C1 segment of cervical spinal cord (tissue), 14 donors: Measurements from ENCODE around the gene HMMR.
"Not testable (repeated sequence)": the region's sequence is repeated elsewhere in the genome, so short reads cannot be mapped to it uniquely, and the experiment has no call there.

Experiments
- DNase-seq, 14 donors: peaks; one replicate each; lab custom pipeline; 2025; lab: John Stamatoyannopoulos, UW

Gene HMMR, protein sequence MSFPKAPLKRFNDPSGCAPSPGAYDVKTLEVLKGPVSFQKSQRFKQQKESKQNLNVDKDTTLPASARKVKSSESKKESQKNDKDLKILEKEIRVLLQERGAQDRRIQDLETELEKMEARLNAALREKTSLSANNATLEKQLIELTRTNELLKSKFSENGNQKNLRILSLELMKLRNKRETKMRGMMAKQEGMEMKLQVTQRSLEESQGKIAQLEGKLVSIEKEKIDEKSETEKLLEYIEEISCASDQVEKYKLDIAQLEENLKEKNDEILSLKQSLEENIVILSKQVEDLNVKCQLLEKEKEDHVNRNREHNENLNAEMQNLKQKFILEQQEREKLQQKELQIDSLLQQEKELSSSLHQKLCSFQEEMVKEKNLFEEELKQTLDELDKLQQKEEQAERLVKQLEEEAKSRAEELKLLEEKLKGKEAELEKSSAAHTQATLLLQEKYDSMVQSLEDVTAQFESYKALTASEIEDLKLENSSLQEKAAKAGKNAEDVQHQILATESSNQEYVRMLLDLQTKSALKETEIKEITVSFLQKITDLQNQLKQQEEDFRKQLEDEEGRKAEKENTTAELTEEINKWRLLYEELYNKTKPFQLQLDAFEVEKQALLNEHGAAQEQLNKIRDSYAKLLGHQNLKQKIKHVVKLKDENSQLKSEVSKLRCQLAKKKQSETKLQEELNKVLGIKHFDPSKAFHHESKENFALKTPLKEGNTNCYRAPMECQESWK

DNA sequence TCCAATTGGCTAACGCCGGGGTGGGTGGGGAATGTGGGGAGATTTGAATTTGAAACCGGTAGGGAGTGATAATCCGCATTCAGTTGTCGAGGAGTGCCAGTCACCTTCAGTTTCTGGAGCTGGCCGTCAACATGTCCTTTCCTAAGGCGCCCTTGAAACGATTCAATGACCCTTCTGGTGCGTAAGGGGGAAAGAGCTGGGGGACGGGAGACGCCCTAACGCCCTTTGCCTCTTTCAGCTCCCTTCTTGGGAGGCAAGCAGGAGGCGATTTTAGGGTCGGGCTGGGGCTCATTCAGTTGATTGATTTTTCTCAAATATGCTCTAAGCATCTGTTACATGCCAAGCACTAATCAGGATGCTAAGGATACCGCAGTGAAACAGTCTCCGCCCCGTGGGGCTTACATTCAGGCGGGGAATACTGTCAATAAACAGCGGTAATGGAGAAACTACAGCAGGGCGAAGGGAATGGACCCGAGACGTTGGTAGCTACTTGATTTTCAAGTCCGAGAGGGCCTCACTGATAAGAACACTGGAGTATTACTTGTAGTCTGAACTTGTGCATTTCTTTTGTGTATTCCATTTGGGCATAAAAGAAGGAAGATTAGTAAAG lies at the start of gene HMMR:
HMMR (plus strand) TSS at position 71 of the 610 bp plus-strand sequence; CDS start at position 132, 61 bp downstream.
- peak in 1 of 14 donors; percentile 55 for DNase-seq

DNA sequence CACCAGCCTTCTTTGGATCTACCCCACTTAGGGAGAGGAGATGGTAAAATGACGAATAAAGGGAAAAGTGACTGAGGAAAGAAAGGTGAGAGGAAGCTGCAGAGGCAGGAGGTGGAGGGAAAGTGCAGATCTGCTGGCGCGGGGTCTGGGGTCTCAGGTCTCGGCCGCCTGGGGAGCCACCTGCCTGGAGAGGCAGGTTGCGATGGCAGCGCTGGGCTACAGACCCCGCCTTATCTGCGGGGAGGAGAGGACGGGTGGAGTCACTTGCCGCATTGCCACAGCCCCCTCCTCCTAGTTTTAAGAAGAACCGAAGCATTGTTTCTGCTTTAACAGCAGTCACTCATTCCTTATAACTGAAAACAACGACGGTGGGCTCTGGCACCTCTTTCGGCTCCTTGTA lies 44.8 kb upstream of the HMMR start:
- not testable (repeated sequence) for DNase-seq

DNA sequence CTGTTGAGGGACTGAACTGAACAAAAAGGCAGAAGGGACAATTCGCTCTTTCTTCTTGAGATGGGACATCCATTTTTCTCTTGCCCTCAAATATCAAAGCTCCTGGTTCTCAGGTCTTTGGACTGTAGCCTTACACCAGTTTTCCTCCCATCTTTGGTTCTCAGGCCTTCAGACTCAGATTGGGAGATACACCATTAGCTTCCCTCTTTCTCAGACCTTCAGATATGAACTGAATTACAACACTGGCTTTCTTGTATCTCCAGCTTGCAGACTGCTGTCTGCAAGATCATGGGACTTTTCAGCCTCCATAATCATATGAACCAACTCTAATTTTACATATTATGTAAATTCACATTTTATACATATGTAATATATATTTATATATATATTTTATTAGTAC lies 35.6 kb upstream of the HMMR start:
- no peak for DNase-seq

DNA sequence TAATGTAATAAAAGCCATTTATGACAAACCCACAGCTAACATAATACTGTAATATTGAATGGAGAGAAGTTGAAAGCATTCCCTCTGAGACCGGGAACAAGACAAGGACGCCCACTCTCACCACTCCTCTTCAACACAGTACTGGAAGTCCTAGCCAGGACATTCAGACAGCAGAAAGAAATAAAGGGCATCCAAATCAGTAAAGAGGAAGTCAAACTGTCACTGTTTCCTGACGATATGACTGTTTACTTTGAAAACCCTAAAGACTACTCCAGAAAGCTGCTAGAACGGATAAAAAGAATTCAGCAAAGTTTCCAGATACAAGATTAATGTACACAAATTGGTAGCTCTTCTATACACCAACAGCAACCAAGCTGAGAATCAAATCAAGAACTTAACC lies 34.3 kb upstream of the HMMR start:
- not testable (repeated sequence) for DNase-seq

DNA sequence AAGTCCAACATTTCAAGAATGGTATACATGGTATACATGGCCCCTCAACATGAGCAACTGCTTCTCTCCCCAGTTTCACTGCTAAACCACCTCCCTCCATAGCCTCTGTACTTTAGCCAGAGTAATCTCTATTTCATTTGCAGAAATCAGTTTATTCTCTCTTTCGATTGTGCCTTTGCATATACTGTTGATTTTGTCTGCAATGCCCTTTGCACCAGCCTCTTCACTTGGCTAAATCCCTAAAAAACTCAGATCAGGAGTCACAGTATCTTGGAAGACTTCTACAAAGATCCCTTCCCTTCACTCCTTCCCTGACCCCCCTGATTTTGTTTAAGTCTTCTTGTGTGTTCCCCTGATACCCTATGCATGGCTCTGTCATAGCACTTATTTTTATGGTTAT lies 27.9 kb upstream of the HMMR start:
- DNase-seq, result no peak

DNA sequence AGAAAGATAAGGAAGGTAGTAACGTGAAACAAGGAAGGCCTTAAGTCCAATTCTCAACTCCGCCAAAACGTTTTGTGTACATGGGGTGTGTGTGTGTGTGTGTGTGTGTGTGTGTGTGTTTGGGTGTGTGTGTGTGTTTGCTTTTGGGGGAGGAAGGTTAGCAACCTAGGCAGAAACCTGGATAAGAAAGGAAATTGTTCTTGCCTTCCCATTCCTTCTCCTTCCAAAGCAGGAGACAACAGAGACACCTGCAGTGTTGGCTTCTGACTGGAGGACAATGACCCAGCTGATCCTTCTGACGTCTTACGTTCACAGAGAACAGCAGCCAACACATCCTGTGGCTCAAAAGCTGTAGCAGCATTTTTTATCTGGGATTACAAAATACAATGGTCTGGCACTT lies 27.2 kb upstream of the HMMR start:
- no peak for DNase-seq

DNA sequence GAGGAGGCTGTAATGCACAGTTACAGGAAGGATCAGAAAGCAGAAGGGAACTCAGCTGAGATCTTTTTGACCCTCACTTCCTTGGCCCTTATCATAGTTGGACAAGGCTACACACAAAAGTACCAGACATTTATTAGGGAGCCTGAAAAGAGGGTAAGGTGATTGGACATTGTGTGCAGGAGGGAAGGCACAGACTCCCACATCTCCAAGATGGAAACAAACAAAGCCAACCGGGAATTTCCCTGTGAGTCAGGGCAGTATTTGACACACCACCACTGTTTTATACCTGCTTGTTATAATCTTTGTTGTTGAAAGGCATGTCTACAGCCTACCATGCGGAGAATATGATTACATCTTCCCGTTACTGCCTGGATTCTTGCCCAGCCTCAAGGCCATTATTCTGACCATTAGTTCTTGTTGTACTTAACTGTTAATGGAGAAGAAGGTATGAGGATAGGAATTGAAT lies 26.0 kb upstream of the HMMR start:
- DNase-seq, result no peak

DNA sequence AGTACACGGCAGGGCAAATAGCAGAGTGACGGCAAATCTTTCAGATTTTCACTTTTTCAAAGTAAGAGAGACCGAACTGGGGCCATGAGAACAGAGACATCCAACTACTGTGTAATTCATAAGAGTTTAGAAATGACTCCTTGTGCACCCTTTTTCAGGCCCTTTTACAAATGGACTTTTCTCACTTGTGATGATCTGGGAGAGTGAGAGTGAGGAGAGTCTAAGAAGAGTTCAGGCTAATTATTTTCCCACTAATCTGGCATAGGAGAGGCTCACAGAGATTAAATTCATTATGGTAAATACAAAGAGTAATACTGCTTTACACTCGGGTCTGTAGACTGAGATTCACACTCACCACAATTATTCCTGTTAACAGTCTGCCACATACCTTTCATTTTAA lies 23.9 kb upstream of the HMMR start:
- no peak for DNase-seq

DNA sequence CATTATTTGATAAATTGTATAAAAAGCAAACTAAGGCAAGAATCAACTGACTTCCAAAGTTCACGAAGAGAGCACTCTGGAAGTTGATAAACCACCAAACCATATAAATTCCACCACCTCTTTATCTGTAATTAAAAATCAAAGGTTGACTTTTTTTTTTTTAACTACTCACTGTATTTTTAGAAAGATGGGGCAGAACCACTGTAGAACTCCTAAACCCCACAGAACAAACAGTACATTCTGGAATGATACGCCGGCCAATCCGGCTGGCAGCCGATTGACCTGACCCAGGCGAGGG lies 23.5 kb upstream of the HMMR start:
- DNase-seq, result no peak

DNA sequence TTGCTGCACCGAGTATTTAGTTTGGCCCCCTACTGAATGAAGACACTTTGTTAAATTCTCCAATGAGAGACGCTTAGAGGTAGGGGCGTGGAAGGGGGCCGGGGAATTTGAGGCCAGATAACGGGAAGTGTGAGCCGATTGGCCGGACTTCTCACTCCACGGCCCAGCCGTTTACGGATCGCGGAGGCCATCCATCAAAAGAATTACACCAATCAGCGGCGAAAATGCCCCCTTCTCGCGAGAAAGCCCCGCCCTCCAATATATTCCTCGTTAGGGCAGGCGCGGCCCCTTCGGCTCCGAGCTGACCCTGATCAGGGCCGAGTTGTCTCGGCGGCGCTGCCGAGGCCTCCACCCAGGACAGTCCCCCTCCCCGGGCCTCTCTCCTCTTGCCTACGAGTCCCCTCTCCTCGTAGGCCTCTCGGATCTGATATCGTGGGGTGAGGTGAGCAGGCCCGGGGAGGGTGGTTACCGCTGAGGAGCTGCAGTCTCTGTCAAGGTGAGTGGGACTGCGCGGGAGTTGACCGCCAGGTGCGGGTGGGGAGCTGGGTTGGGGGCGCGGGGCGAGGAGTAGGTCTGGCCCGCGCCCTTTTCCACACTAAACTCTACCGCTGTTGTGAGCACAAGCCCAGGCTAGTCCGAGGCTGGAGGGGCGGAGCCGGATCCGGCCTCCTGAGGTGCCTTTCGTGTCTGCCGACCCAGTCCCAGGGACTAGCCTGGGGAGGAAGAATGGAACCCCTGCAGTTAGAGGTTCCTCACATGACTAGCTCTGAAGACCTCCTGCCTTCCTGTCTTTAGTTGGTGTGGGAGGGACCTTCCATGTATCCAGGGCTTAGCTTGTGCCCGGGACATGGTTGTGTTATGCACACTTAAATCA lies 22.9 kb upstream of the HMMR start, which contains the start of gene CCNG1:
CCNG1 (plus strand) TSS at position 287 of the 874 bp plus-strand sequence. CDS start 1,662 bp downstream, outside the sequence.
- DNase-seq, result peak; percentile 37 to 96 (median 89)

DNA sequence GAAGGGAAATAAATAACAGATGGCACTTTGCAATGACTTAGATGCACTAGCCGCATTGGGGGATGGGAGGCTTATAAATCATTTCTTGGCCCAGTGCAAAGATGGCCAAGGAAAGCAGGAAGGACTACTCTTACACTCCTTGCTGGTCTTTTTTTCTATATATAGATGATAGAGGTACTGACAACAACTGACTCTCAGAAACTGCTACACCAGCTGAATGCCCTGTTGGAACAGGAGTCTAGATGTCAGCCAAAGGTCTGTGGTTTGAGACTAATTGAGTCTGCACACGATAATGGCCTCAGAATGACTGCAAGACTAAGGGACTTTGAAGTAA lies 21.4 kb upstream of the HMMR start:
- DNase-seq, result no peak

DNA sequence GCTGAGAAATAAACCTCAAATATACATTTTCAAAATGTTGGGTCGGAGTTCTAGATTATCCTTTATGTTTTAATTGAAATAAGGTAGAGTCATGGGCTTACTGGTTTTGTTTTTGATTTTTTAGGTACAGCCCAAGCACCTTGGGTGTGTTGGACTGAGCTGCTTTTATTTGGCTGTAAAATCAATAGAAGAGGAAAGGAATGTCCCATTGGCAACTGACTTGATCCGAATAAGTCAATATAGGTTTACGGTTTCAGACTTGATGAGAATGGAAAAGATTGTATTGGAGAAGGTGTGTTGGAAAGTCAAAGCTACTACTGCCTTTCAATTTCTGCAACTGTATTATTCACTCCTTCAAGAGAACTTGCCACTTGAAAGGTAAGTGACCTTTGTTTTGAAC lies 19.5 kb upstream of the HMMR start:
- DNase-seq, result no peak

DNA sequence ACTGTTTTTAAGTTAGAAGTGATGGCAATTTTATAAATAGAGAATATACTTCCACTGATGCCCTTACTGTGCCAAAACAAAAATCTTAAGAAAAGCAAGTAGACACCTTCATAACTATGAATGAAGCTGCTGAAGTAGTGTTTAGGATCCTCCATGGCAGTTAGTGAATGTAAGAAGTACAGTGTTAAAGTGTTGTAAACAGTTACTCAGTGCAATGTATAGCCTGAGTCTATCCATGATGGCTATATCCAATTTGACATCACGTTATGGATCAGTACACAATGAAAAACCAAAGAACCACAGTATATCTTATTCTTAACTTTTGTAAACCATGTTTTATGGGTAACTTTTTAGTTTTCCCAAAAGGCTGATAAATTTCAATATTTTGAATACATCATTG lies 15.9 kb upstream of the HMMR start:
- no peak for DNase-seq

DNA sequence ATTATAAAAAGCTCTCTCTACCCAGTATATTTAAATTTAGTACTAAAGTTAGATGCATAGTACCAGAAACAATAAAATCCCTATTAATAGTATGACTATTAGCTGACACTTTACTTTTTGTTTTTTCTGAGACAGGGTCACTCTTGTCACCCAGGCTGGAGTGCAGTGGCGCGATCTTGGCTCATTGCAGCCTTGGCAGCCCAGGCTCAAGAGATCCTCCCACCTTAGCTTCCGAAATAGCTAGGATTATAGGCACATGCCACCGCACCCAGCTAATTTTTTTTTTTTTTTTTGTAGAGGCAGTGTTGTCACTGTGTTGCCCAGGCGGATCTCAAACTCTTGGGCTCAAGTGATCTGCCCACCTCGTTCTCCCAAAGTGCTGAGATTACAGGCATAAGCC lies 15.1 kb upstream of the HMMR start:
- no peak for DNase-seq

DNA sequence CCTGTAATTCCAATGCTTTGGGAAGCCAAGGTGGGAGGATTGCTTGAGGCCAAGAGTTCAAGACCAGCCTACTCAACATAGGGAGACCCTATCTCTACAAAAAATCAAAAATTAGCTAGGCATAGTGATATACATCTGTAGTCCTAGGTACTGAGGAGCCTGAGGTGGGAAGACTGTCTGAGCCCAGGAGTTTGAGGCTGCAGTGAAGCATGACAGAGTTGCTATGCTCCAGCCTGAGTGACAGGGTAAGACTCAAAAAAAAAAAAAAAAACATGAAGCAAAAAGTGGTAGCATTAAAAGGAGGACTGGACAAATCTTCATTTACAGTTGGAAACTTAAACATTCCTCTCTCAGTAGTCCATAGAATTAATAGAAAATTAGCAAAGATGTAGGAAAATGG lies 13.2 kb upstream of the HMMR start:
- no peak for DNase-seq

DNA sequence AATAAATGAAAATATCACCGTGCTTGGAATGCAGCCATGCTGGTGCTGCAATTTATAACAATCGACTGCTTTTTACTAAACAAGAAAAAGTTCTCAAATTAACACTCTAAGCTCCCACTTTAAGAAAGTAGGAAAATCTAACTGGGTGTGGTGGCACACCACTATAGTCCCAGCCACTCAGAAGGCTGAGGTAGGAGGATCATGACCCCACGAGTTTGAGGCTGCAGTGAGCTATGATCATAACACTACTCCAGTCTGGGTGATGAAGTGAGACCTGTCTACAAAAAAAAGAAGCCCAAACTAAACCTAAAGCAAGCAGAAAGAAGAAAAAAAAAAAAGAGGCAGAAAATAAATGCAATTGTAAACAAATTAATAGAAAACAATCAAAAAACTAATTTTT lies 12.6 kb upstream of the HMMR start:
- no peak for DNase-seq

DNA sequence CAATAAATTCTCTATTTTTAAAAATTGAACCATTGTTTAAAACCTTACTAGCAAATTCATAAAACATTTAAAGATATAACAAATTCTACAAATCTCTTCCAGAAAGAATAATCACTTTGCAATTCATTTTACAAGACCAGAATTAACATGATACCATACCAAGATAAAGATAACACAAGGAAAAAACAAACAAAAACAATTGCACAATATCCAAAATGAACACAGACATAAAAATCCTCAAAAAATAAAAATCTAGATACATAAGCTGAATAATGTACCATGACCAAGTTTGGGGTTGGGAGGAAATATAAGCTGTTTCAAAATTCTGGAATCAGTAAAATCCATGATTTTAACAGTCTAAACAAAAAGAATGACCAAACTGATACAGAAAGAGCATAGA lies 11.9 kb upstream of the HMMR start:
- no peak for DNase-seq

DNA sequence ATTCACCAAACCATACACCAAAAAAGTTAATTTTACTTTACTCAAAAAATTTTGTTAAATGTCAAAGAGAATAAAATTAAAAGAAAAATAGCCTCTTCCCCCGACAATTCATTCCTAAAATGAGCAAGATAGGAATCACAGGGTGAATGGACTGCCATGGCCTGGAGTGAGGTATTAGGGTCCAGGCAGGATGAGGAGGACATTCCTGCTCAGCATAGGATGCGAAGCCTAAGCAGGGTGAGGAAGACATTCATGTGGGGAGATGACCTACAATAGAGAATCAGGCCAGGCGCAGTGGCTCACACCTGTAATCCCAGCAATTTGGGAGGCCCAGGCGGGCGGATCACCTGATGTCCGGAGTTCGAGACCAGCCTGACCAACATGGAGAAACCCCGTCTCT lies 8.9 kb upstream of the HMMR start:
- DNase-seq, result no peak

DNA sequence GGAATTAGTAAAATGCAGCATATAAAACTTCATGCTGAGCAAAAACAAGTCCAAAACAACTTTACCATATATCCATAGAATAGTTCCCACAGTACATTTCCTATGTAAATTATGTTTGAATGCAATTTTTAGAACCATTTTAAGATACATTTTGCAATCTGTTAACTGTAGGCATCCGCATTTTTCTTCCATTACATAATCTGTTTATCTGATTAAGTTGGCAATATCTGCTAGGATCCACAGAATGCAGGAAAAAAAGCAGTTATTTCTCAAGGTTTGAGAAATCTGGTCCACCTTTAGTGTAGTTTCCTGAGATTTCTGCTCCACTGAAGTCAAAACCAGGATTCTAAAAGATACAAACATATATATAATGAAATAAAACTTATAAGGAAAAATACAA lies 6.7 kb upstream of the HMMR start:
- no peak for DNase-seq

DNA sequence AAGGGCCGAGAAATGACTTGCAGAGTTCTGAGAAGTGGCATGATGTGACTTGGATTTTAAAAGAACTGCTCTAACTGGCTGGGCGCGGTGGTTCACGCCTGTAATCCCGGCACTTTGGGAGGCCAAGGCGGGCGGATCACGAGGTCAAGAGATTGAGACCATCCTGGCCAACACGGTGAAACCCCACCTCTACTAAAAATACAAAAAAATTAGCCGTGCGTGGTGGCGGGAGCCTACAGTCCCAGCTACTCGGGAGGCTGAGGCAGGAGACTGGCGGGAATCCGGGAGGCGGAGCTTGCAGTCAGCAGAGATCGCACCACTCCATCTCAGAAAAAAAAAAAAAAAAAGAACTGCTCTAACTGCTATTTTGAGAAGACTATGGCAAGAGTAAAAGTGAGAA lies 5.0 kb upstream of the HMMR start:
- DNase-seq, result not testable (repeated sequence)

DNA sequence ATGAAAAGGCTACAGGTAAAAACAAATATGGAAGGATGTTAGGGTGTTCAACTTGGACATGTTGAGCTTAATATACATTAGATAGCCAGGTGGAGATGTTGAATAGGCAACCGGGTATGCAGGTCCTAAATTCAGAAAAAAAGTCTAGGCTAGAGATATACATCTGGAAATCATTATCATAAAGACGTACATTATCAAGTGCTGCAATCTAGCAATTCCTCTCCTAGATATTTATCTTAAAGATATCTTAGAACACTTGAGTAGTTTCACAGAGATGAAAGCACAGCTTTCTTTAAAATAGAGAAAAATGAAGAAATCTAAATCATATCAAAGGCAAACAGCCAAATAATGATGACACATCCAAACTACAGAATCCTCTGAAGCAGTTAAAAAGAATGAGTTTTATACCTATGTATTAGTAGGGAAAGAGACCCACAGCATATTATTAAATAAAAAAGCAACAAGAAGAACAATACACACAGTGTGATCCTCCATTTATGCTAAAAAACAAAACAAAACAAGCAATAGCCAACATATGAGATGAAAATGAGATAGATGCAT lies 4.3 kb upstream of the HMMR start:
- DNase-seq, result no peak

DNA sequence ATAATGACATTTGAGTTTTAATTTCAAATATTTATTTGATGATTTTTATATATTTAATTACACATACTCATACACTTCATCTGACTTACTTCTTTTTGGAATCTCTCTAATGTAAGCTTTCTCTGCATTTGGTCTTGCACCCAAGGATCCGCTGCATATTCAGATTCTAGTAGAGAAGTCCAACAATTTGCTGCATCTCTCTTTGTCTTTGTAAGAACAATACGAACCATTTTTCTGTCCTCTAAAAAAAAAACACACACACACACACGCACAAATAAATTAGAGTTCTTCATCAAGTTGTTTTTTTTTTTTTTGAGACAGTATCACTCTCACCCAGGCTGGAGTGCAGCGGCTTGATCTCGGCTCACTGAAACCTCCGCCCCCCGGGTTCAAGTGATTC lies 3.6 kb upstream of the HMMR start:
- no peak for DNase-seq
